Stimulated activated effector memory CD8-positive, alpha-beta T cell treated with anti-CD3 and anti-CD28 coated beads, Interleukin-12 subunit alpha, Interleukin-12 subunit beta, amount 100 ng/mL, for 72 hours (primary cell): Measurements from ENCODE around the gene SLC6A2.
"Not testable (repeated sequence)": the region's sequence is repeated elsewhere in the genome, so short reads cannot be mapped to it uniquely, and the experiment has no call there.

Experiments used
- ATAC-seq: fragments of 150-1000 bp; cut with Tn5 transposase; 2 replicates; pipeline ENCODE4 v1.10.0; 2021
- DNase-seq, 2 donors: peaks; one replicate each; pipeline ENCODE4 v3.0.0; 2021 to 2022; ENCODE audit warnings: low spot score in 2 of 2
- H3K27ac Mint-ChIP-seq: one replicate; pipeline ENCODE4 v1.8.0; 2022; ENCODE audit warnings: mild to moderate bottlenecking, mixed read lengths
- H3K36me3 Mint-ChIP-seq: one replicate; pipeline ENCODE4 v1.8.0; 2022; ENCODE audit warnings: mild to moderate bottlenecking, mixed read lengths
- H3K4me1 Mint-ChIP-seq: one replicate; pipeline ENCODE4 v1.8.0; 2022; ENCODE audit warnings: mixed read lengths
- H3K4me3 Mint-ChIP-seq: one replicate; pipeline ENCODE4 v1.8.0; 2022; ENCODE audit warnings: mild to moderate bottlenecking, mixed read lengths
- H3K9me3 Mint-ChIP-seq: one replicate; pipeline ENCODE4 v1.8.0; 2022; ENCODE audit warnings: mixed read lengths

SLC6A2 gene

DNA sequence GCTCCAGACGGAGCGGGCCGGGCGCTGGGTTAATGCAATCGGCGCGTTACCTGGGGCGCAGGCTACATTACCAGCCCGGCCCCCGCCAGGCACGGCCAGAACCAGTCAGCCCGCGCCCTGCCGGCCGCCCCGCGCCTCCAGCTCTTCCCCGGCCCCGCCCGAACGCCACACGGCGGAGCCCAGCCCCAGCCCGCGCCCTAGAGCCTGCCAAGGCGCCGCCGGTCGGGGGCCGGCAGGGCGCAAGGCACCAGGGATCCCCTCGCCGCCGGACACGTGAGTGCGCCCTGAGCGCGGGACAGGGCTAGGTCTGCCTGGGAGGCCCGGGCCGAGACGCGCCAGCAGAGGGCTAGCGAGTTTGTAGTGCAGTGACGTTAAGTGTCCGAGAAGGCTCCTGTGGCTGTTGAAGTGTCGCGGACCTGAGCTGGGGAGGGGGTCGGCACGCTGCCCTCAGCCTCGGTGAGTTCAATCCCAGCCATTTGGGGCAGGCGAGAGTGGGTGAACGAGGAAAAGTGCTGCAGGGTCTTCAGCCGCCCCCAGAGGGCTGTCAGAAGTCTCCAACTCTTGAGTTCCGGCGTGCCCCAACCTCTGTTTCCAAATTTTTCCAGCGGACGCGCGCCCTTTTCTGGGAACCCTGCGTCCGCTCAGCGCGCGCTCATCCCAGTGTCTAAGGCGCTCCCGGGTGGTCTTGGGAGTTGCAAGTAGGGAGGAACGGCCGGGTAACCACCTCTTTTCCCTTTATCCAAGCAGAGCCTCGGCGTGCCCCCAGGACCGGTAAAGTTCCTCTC lies at the start of gene SLC6A2:
Gene SLC6A2 (plus strand): TSS at position 92 of the 785 bp plus-strand sequence. CDS start 707 bp downstream, outside the sequence.
- no peaks in the 10 kb centered on the region for H3K4me1 Mint-ChIP-seq
- no peak within 1 kb of the TSS for H3K4me3 Mint-ChIP-seq
- no peak within 1 kb of the TSS for H3K27ac Mint-ChIP-seq
- no peaks in the 10 kb centered on the region for H3K9me3 Mint-ChIP-seq
- ATAC-seq (no peak), DNase-seq (no peak)
- no peaks in the 10 kb centered on the region for H3K36me3 Mint-ChIP-seq

DNA sequence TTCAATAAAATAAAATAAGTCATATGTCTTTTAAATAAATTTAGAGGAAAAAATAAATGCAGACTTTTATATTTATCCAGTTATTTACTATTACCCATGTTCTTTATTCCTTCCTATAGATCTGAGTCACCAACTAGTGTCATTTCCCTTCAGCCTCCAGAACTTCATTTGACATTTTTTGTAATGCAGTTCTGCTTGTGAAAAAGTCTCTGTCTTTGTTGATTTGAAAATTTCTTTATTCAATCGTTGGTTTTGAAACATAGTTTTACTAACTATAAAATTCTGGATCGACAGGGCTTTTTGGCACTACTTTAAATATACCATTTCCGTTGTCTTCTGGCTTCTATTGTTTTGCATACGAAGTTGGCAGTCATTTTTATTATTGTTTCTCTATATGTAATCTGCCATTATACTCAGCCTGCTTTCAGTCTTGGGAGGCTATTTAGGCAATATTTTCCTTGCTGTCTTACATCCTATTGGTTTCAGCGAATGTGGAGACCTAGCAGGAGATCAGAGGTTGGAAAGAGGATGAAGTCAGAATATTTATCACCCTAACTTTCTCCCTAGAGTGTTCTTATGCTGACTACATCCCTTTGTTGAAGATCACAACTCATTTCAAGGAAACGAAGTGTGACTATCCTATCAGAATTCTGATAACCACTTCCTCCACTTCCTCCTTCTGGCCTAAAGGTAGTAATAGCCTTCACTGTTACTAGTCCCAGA lies 42.0 kb upstream of the SLC6A2 start:
- H3K4me3 Mint-ChIP-seq = no peak overlapping the region
- H3K4me1 Mint-ChIP-seq = no peaks in the 10 kb centered on the region
- ATAC-seq = no peak
- H3K27ac Mint-ChIP-seq = no peak overlapping the region
- peaks cover 3% of the 10 kb centered on the region for H3K9me3 Mint-ChIP-seq
- DNase-seq = no peak
- no peaks in the 10 kb centered on the region for H3K36me3 Mint-ChIP-seq

DNA sequence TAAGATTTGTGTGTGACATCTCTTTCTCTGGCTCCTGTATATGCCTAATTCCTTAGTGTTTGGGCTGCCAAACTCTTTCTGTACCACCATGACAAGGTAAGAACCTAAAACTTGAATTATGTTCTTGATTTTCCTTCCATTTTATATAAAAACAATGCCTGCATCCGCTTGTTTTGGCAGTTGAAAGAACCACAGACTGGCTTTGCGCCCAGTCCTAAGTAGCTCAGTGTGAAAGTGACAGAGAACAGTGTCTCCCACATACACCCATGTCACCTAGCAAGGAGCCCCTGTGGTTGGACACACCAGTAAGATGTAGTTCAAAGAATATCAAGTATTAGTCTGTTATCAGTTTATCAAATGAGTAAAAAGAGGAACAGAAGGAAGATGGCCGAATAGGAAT lies 40.7 kb upstream of the SLC6A2 start:
- ATAC-seq = no peak
- H3K4me3 Mint-ChIP-seq = no peak overlapping the region
- H3K9me3 Mint-ChIP-seq = peaks cover 3% of the 10 kb centered on the region
- no peak overlapping the region for H3K27ac Mint-ChIP-seq
- H3K36me3 Mint-ChIP-seq = no peaks in the 10 kb centered on the region
- no peaks in the 10 kb centered on the region for H3K4me1 Mint-ChIP-seq
- DNase-seq = no peak

DNA sequence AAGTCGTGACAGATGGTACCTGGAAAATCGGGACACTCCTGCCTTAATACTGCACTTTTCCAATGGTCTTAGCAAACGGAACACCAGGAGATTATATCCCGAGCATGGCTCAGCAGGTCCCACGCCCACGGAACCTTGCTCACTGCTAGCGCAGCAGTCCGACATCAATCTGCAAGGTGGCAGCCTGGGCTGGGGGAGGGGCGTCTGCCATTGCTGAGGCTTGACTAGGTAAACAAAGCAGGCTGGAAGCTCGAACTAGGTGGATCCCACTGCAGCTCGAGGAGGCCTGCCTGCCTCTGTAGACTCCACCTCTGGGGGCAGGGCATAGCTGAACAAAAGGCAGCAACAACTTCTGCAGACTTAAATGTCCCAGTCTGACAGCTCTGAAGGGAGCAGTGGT lies 40.1 kb upstream of the SLC6A2 start:
- H3K4me1 Mint-ChIP-seq, H3K9me3 Mint-ChIP-seq, DNase-seq, H3K27ac Mint-ChIP-seq, H3K36me3 Mint-ChIP-seq, ATAC-seq, H3K4me3 Mint-ChIP-seq: not testable (repeated sequence)

DNA sequence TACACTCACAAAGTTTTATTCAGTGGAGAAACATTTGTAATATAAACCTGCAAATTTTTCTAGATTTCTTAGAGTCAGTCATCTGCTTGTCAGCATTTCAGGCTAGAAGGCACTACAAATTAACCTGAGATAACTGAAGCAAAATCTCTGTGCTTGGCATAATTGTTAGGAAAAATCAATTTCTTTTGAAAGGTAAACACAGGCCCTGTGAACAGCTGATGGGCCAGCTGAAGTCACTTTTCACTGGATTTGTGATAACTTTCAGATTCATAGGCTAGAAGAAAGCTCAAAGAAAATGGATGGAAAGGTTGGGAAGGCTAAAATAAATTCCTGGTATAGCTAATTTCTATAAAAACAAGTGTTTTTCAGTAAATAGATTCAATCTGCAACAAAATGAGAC lies 34.0 kb upstream of the SLC6A2 start:
- Mint-ChIP-seq H3K9me3 (no peaks in the 10 kb centered on the region), H3K27ac (no peak overlapping the region), H3K36me3 (no peaks in the 10 kb centered on the region), H3K4me1 (no peaks in the 10 kb centered on the region), H3K4me3 (no peak overlapping the region)
- no peak for ATAC-seq
- DNase-seq = no peak

DNA sequence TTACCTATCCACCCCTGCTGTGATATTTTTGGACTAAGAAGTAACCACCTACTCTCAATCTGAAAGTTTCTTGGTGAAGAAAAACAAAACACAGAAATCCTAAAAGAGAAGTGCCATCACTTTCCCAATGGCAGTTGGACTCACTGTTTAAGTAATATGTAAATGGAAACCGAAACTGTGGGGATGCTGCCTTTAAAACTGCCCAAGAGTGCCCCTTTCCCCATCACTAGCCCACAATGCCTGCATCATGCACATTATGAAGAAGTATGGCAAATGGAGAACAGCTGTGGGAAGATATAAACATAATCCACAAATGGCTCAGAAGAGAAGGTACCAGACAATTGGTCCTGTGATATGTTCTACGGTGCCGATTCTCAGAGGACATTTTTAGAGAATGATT lies 33.5 kb upstream of the SLC6A2 start:
- no peak overlapping the region for H3K4me3 Mint-ChIP-seq
- no peak overlapping the region for H3K27ac Mint-ChIP-seq
- no peaks in the 10 kb centered on the region for H3K9me3 Mint-ChIP-seq
- H3K4me1 Mint-ChIP-seq = no peaks in the 10 kb centered on the region
- ATAC-seq = no peak
- no peaks in the 10 kb centered on the region for H3K36me3 Mint-ChIP-seq
- DNase-seq = no peak

DNA sequence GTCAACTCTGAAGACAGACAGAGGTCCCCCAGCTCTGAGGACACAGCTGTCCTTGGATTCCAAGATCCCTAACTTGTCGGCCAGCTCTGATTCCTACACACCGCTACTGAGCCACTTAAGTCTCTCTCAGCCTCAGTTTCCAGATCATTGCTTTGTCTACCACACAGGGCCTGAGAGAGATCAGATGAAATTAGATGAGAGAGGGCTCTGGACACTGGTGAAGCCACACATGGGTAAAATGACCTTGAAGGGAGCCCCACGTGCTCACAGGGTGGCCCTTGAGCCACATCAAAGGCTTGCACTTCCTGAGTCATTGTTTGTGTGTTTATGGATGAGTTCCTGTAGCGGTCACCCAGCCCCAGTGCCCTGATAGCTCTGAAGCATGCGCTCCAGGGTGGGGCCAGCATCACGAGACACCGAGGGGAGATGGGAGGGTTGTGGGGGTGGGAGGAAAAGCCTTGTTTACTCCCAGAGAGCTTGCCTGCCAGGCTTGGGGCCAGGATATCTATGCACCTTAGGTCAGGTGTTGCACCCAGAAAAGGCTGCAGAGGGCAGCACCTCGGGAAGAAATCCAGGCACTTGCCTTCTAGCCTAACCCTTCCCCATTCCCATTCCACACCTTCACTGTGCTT lies 32.7 kb upstream of the SLC6A2 start:
- H3K36me3 Mint-ChIP-seq = no peaks in the 10 kb centered on the region

DNA sequence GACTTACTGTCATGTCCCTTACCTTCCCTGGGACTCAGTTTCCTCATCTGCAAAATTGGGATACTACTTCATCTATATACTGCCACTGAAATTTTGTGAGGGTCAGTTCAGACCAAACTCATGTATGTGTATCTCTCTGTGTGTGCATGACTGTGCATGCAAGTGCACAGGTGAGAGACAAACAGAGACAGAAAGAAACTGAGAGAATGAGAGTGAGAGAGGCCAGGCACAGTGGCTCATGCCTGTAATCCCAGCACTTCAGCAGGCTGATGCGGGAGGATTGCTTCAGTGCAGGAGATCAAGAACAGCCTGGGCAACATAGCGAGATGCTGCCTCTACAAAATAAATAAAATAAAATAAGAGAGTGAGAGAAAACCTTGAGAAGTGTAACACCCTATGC lies 32.1 kb upstream of the SLC6A2 start:
- Mint-ChIP-seq H3K4me3 (no peak overlapping the region), H3K36me3 (no peaks in the 10 kb centered on the region), H3K9me3 (no peaks in the 10 kb centered on the region), H3K27ac (no peak overlapping the region), H3K4me1 (no peaks in the 10 kb centered on the region)
- no peak for ATAC-seq
- DNase-seq = no peak

More for the DNA sequence above, 32.7 kb upstream of the SLC6A2 start:
- no peak overlapping the region for H3K4me3 Mint-ChIP-seq
- ATAC-seq (no peak), DNase-seq (no peak)
- H3K4me1 Mint-ChIP-seq = no peaks in the 10 kb centered on the region
- no peaks in the 10 kb centered on the region for H3K9me3 Mint-ChIP-seq
- no peak overlapping the region for H3K27ac Mint-ChIP-seq

DNA sequence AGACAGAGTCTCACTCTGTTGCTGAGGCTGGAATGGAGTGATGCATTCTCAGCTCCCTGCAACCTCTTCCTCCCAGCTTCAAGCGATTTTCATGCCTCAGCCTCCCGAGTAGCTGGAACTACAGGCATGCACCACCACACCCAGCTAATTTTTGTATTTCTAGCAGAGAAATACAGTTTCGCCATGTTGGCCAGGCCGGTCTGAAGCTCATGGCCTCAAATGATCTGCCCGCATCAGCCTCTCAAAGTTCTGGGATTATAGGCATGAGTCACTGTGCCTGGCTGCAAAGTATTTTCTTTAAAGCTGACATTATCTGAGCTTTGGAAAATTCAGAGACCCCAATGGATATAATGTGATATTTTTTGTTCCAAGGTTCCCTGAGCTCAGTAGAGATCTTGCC lies 31.1 kb upstream of the SLC6A2 start:
- H3K4me3 Mint-ChIP-seq = no peak overlapping the region

DNA sequence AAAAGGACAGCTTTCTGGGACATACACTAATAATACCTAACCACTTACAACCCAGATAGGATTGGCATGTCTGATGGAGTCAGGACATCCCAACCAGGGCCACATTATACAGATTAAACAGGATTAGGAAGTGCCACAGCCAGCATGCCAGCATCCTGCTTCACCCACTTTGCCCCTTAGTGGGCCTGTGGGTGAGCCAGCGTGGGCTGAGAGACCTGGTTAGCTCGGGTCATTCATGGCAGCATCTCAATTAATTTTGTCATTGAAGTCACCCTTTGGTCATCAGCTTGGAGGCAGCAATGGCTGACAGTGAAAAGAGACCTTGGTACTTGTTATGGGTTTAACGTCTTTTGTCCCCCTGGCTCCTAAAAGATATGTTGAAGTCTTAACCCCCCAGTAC lies 29.9 kb upstream of the SLC6A2 start:
- Mint-ChIP-seq H3K27ac (no peak overlapping the region), H3K36me3 (no peaks in the 10 kb centered on the region), H3K4me3 (no peak overlapping the region), H3K4me1 (no peaks in the 10 kb centered on the region), H3K9me3 (no peaks in the 10 kb centered on the region)
- ATAC-seq (no peak), DNase-seq (no peak)

More for the DNA sequence above, 31.1 kb upstream of the SLC6A2 start:
- ATAC-seq (no peak), DNase-seq (no peak)
- H3K9me3 Mint-ChIP-seq = no peaks in the 10 kb centered on the region
- H3K4me1 Mint-ChIP-seq = no peaks in the 10 kb centered on the region
- no peaks in the 10 kb centered on the region for H3K36me3 Mint-ChIP-seq
- H3K27ac Mint-ChIP-seq = no peak overlapping the region

DNA sequence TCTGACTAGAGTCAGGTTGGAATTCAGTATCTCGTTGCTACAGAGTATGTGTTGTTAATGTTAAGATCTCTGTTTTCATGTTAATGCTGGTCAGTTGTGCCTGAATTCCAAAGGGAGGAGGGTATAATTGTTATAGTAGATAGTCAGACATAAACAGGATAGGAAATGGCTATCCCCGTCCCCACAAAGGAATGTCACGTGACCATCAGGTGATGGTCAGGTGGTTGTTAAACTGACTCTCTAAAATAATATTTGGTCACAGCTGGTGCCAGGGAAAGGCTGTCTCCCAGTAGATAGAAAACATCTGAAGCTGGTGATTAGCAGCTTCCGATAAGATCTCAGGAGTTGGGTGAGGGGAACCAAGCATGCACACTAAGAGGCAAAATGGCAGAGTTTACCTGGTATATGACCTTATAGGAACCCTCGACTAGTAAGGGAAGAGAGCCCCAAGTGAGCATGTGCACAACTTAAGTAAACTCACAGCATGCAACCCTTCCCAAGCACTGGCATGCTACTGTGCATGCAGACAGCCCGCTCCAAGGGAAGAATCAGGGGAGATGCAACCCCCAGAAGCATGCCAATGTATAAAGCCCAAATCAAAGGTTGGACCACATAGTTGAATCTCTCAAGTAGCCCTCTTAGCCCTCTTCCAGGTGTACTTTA lies 27.4 kb upstream of the SLC6A2 start:
- no peaks in the 10 kb centered on the region for H3K36me3 Mint-ChIP-seq
- ATAC-seq (no peak), DNase-seq (no peak)
- no peaks in the 10 kb centered on the region for H3K4me1 Mint-ChIP-seq
- H3K4me3 Mint-ChIP-seq = no peak overlapping the region
- H3K9me3 Mint-ChIP-seq = no peaks in the 10 kb centered on the region
- no peak overlapping the region for H3K27ac Mint-ChIP-seq

DNA sequence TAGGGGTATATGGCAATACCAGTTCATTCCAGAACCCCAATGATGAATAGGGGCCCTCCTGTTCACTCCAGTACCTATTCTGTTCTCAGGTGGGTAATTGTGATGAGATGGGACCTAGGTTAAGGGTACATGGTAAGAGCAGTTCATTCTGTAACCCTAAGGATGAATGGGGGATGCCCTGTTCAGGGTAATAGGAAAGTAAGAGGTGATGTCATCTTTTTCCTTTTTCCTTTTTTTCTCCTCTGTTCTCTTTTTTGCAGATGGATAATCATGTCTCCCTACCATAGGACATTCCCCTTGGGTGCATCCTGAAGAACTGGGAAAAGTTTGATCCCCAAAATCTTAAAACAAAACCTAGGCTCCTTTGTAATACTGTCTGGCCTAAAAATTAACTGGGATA lies 25.0 kb upstream of the SLC6A2 start:
- ATAC-seq (no peak), DNase-seq (no peak)
- Mint-ChIP-seq H3K27ac (no peak overlapping the region), H3K9me3 (no peaks in the 10 kb centered on the region), H3K4me1 (no peaks in the 10 kb centered on the region), H3K4me3 (no peak overlapping the region), H3K36me3 (no peaks in the 10 kb centered on the region)

DNA sequence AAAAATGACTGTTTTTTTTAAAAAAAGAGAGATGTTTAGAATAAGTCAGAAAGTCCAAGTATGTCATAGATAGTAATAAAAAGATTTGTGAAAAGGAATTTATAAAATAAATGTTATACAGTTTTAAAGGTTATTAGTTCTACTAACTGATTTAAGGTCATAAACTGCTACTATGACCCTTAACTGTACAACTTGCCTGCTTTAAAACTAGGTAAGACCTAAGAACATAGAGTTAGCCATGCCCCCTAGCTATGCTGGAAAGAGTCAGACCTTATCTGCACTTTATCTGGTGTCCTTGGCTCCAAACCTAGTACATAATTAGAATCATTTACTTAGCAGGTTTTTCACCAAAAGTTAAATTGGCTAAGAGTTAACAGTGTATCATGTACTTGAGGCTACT lies 23.5 kb upstream of the SLC6A2 start:
- H3K9me3 Mint-ChIP-seq = no peaks in the 10 kb centered on the region
- no peaks in the 10 kb centered on the region for H3K4me1 Mint-ChIP-seq
- no peak for DNase-seq
- no peaks in the 10 kb centered on the region for H3K36me3 Mint-ChIP-seq
- ATAC-seq = no peak
- no peak overlapping the region for H3K4me3 Mint-ChIP-seq
- H3K27ac Mint-ChIP-seq = no peak overlapping the region

DNA sequence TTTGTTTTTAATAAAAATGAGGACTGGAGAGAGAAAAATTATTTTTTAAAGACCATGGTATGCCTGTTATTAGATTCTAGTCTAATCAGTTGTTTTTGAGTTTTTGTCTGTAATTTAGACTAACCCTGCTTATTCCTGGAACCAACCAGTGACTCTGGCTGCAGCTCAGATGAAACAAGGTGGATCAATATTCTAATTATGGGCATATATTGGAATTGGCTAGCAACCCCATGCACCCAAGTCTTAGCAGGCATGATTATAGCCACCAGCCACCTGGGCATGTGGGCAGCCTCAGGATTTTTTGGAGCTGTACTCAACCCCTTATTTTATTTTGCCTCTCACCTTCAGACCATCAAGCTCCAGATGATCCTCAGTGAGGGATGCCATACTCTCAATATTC lies 21.6 kb upstream of the SLC6A2 start:
- Mint-ChIP-seq H3K4me1 (no peaks in the 10 kb centered on the region), H3K4me3 (no peak overlapping the region), H3K27ac (no peak overlapping the region), H3K36me3 (no peaks in the 10 kb centered on the region), H3K9me3 (no peaks in the 10 kb centered on the region)
- no peak for DNase-seq
- ATAC-seq = no peak

DNA sequence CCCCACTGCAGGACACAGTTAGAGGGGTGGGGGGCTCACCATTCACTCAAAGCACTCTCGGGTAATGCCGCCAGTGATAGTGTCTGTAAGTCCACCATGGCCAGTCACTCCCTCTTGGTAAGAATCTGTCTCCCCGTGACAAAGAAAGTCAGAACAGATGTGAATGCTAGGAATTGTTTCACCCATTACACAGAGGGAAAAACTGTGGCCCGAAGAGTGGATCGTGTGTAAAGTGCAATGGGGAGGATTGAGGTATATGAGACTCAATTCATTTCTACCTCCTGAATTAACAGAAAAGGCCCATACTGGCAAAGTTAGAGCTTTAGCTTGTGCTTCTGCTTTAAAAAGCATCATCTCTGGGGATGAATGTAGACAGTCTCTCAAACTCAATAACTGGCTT lies 17.5 kb upstream of the SLC6A2 start:
- Mint-ChIP-seq H3K4me1 (no peaks in the 10 kb centered on the region), H3K9me3 (no peaks in the 10 kb centered on the region), H3K27ac (no peak overlapping the region), H3K36me3 (no peaks in the 10 kb centered on the region), H3K4me3 (no peak overlapping the region)
- ATAC-seq (no peak), DNase-seq (peak in 1 of 2 donors; percentile 7)
